ENCODE measurements around the gene NXPH3.

- TF ChIP-seq CTCF (IDR thresholded peaks at IDR 0.05), result no peak
- no peak for TF ChIP-seq POLR2AphosphoS5 (IDR thresholded peaks at IDR 0.05)
Measured at GRCh38 chr17:49546546-49547535, 28.8 kb upstream of the NXPH3 start.
